Keratinocyte (primary cell): ENCODE measurements around the gene FKBP1A. TPM values are rescaled to one million over a fixed set of nuclear protein-coding genes. Genes with fewer than 3 reads are reported as not detected.

Source experiments
- DNase-seq: peaks from one replicate; pipeline ENCODE4 v3.0.0-alpha.2; 2011; ENCODE audit warnings: low read depth, missing footprints, low spot score
- FAIRE-seq: peaks from 2 replicates; lab custom pipeline; 2011; peaks lifted over from hg19 to GRCh38; lab: Jason Lieb, UNC
- H2AFZ ChIP-seq: 2 replicates; pipeline ENCODE4 v1.6.0; 2012; ENCODE audit warnings: low read length, control low read depth, inconsistent platforms; ENCODE audit not compliant: control insufficient read depth
- H3K27ac ChIP-seq: 2 replicates; pipeline ENCODE4 v1.5.1; 2011; ENCODE audit warnings: low read length; ENCODE audit not compliant: control insufficient read depth, insufficient read depth
- H3K27me3 ChIP-seq: 3 replicates; pipeline ENCODE4 v1.6.0; 2011; ENCODE audit warnings: low read length; ENCODE audit not compliant: control insufficient read depth, insufficient read depth; ENCODE audit errors: extremely low read depth
- H3K36me3 ChIP-seq, 2 experiments: 2 replicates in 1 of 2; 3 replicates in 1 of 2; pipeline ENCODE4 v1.5.1; 2011; ENCODE audit warnings: low read length in 2 of 2, mild to moderate bottlenecking in 1 of 2; ENCODE audit not compliant: control insufficient read depth in 2 of 2, insufficient read depth in 2 of 2; ENCODE audit errors: extremely low read depth in 1 of 2
- H3K4me1 ChIP-seq: 3 replicates; pipeline ENCODE4 v1.5.1; 2011; ENCODE audit warnings: low read length; ENCODE audit not compliant: control insufficient read depth, insufficient read depth; ENCODE audit errors: extremely low read depth
- H3K4me2 ChIP-seq: 3 replicates; pipeline ENCODE4 v1.6.0; 2011; ENCODE audit warnings: low read depth, low read length; ENCODE audit not compliant: control insufficient read depth, insufficient read depth; ENCODE audit errors: extremely low read depth
- H3K4me3 ChIP-seq, 3 experiments: fragments of 200-600 bp in 1 of 3; sonication (generic) in 1 of 3; 2 replicates in 2 of 3; 3 replicates in 1 of 3; pipeline ENCODE4 v1.5.1; 2011 to 2016; ENCODE audit warnings: low read length in 3 of 3, mild to moderate bottlenecking in 3 of 3, control low read depth in 2 of 3, inconsistent platforms in 1 of 3, low read depth in 1 of 3, mixed read lengths in 1 of 3, mixed run types in 1 of 3, moderate library complexity in 1 of 3; ENCODE audit not compliant: control insufficient read depth in 2 of 3, insufficient read depth in 2 of 3; ENCODE audit errors: extremely low read depth in 1 of 3
- H3K79me2 ChIP-seq: 2 replicates; pipeline ENCODE4 v1.6.0; 2012; ENCODE audit warnings: low read length; ENCODE audit not compliant: control insufficient read depth, insufficient read depth
- H3K9ac ChIP-seq: 3 replicates; pipeline ENCODE4 v1.6.0; 2011; ENCODE audit warnings: low read length; ENCODE audit not compliant: control insufficient read depth, insufficient read depth; ENCODE audit errors: extremely low read depth
- H3K9me1 ChIP-seq: 3 replicates; pipeline ENCODE4 v1.6.0; 2011; ENCODE audit warnings: low read length; ENCODE audit not compliant: control insufficient read depth, insufficient read depth; ENCODE audit errors: extremely low read depth
- H3K9me3 ChIP-seq: 2 replicates; pipeline ENCODE4 v1.5.1; 2012; ENCODE audit warnings: low read depth, low read length; ENCODE audit not compliant: control insufficient read depth
- H4K20me1 ChIP-seq: 3 replicates; pipeline ENCODE4 v1.6.0; 2011; ENCODE audit warnings: low read length; ENCODE audit not compliant: control insufficient read depth, insufficient read depth; ENCODE audit errors: extremely low read depth
- EZH2 ChIP-seq: IDR thresholded peaks from one replicate; pipeline ENCODE4 v1.6.1; 2012; ENCODE audit warnings: inconsistent platforms, mild to moderate bottlenecking, low read length, moderate library complexity
- dilution Hi-C: fragments of 300-500 bp; cut with MboI; formaldehyde crosslinking; loops from one replicate; pipeline ENCODE4 v1.7.0; 2020; ENCODE audit warnings: low sequenced_read_pairs; ENCODE audit not compliant: extremely low pct_ligation_motif_present
- polyA plus RNA-seq, 5 experiments: library from polyadenylated mRNA; depleted of rRNA in 3 of 5; stranded (reverse) in 3 of 5; stranded (forward) in 1 of 5; unstranded in 1 of 5; fragments of >200 nt; gene quantifications; 1 replicate in 1 of 5; 2 replicates in 3 of 5; 3 replicates in 1 of 5; pipeline versions ENCODE4 v1.2.1 to v1.2.3, GENCODE V29; 2011 to 2012; ENCODE audit warnings: missing spikeins in 2 of 5, low read depth in 1 of 5, low replicate concordance in 1 of 5
- TF ChIP-seq, protein P1 (sequence below), 3 experiments: IDR thresholded peaks in 1 of 3; conservative IDR thresholded peaks in 1 of 3; optimal IDR thresholded peaks in 1 of 3; 2 replicates in 2 of 3; 3 replicates in 1 of 3; pipeline versions ENCODE3 to v1.5.1; 2011; ENCODE audit warnings: low read length in 3 of 3, mild to moderate bottlenecking in 3 of 3, moderate library complexity in 2 of 3, control low read depth in 1 of 3, inconsistent platforms in 1 of 3; ENCODE audit not compliant: insufficient read depth in 2 of 3; ENCODE audit errors: extremely low read depth in 1 of 3

Gene FKBP1A
- polyA plus RNA-seq, 1 donor (not counting 4 experiments of a cell fraction or from before 2014, with no cell fraction given): 1,010 TPM

DNA sequence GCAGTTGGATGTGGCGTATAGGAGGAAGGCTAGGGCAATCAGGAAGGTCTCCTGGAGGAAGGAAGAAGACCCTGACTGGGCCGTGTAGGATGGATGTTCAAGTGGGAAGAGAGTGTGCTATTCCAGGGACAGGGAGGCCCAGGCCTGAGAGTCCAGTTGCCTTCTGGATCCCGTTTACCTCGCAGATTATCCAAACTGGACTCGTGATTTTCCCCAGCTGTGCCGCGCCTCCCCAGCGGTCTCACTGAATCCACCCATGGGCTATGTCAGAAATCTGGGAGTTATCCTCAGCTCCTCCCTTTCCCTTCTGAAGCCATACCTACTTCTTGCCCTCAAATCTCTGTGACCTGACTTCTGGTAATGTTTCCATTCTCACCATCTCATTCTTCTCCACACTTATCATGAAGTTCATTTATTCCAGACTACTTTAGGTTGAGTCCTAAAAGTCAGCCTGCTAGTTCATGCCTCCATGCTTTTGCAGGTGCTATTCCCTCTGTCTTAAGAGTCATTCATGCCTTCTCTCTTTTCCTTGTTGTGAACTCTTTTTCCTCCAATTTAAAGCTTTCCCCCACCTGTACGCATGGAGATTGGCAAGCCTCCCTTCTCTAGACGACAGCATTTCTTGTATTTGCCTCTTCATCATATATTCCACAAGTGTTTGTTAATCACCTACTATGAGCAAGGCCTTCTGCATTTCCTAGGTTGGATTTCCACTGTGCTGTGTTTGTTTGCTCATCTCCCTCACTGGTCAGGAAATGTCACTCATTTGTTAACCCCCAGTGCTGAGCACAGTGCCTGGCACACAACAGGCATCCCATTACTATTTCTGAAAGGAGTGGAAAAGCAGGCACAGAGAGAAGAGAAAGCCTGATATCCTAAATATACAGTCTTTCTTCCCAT lies 66.6 kb downstream of the FKBP1A start:
- H3K9me1 ChIP-seq: peaks cover 2% of the 10 kb centered on the region
- no peaks in the 10 kb centered on the region for H3K36me3 ChIP-seq
- no peak overlapping the region for H2AFZ ChIP-seq
- no peaks in the 10 kb centered on the region for H3K9me3 ChIP-seq
- H3K27me3 ChIP-seq: no peaks in the 10 kb centered on the region
- H3K4me1 ChIP-seq: peaks cover 72% of the 10 kb centered on the region
- peak overlapping the region; percentile 65 to 92 (median 80) for H3K4me3 ChIP-seq
- H3K27ac ChIP-seq: peak overlapping the region; percentile 99
- peak overlapping the region; percentile 100 for H3K9ac ChIP-seq
- DNase-seq (no peak), FAIRE-seq (no peak)
- dilution Hi-C loops: no loop called here
- TF ChIP-seq EZH2: no peak
- TF ChIP-seq, protein P1, sequence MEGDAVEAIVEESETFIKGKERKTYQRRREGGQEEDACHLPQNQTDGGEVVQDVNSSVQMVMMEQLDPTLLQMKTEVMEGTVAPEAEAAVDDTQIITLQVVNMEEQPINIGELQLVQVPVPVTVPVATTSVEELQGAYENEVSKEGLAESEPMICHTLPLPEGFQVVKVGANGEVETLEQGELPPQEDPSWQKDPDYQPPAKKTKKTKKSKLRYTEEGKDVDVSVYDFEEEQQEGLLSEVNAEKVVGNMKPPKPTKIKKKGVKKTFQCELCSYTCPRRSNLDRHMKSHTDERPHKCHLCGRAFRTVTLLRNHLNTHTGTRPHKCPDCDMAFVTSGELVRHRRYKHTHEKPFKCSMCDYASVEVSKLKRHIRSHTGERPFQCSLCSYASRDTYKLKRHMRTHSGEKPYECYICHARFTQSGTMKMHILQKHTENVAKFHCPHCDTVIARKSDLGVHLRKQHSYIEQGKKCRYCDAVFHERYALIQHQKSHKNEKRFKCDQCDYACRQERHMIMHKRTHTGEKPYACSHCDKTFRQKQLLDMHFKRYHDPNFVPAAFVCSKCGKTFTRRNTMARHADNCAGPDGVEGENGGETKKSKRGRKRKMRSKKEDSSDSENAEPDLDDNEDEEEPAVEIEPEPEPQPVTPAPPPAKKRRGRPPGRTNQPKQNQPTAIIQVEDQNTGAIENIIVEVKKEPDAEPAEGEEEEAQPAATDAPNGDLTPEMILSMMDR (optimal IDR thresholded peaks at IDR 0.05 in 1 of 3, IDR thresholded peaks at IDR 0.05 in 1 of 3, conservative IDR thresholded peaks at IDR 0.05 in 1 of 3; ENCODE audit: extremely low read depth in 1 of 3, insufficient read depth in 2 of 3, low read length in 3 of 3): no peak
- H4K20me1 ChIP-seq: no peaks in the 10 kb centered on the region
- H3K4me2 ChIP-seq: peak overlapping the region; percentile 96
- peaks cover 56% of the 10 kb centered on the region for H3K79me2 ChIP-seq

DNA sequence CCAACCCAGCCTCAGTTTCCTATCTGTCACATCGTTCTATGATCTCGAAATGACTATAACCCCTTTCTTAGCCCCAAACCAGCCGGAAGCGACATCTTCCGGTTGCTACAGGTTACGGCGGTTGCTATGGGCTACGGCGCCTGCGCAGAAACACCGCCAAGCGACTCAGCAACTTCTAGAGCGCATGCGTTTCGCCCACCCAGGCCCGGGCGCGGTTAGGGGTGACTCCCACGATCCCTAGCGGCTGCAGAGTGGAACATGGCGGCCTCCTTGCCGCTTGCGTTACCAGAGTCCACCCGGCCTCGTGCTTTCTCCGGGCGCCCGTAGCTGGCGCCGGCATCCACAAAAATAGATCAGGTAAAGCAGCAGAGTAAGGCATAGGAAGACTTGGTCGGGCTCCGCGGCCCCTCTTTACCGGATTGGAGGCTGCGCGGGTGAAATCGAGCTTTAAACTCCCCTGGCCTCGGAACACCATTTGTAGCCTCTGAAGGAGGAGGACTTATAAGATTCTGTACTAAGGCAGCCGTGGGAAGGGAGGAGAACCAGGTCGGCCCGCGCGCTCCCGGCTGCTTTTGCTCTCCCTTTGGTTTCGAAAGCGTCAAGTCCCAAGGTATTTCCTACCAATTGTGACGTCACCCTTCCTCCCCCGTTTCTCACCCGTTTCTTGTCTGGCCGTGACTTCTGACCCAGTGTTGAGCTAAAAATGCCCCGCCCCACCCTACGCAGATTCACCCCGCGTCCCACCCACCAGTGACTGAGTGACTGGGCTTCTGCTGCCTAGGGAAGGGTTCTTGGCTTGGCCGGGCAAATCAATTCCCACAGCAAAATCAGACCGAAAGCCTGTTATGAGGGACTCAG lies 67.5 kb downstream of the FKBP1A start:
- Histone ChIP-seq H3K4me1 (peaks cover 65% of the 10 kb centered on the region), H3K4me3 (peak overlapping the region; percentile 65 to 92 (median 80)), H3K36me3 (no peaks in the 10 kb centered on the region), H4K20me1 (no peaks in the 10 kb centered on the region), H3K79me2 (peaks cover 47% of the 10 kb centered on the region), H3K4me2 (peak overlapping the region; percentile 96), H3K9me1 (peaks cover 2% of the 10 kb centered on the region), H3K9ac (peak overlapping the region; percentile 100), H3K27me3 (no peaks in the 10 kb centered on the region), H3K9me3 (no peaks in the 10 kb centered on the region), H3K27ac (peak overlapping the region; percentile 99), H2AFZ (peak overlapping the region; percentile 68)
- DNase-seq: no peak
- TF ChIP-seq, protein P1 (optimal IDR thresholded peaks at IDR 0.05 in 1 of 3, IDR thresholded peaks at IDR 0.05 in 1 of 3, conservative IDR thresholded peaks at IDR 0.05 in 1 of 3; ENCODE audit: extremely low read depth in 1 of 3, insufficient read depth in 2 of 3, low read length in 3 of 3): no peak
- TF ChIP-seq EZH2: no peak
- FAIRE-seq: peak; percentile 93
- dilution Hi-C loops: no loop called here
